ENCODE measurements around the gene EXOC3L1. TPM values are rescaled to one million over a fixed set of nuclear protein-coding genes. Genes with fewer than 3 reads are reported as not detected.

EXOC3L1 gene
- total and polyA plus RNA-seq, 2 of the 13 experiments (the other 11 are each of a cell fraction or from before 2014, with no cell fraction given) = 0.12 TPM; not detected in 1

DNA sequence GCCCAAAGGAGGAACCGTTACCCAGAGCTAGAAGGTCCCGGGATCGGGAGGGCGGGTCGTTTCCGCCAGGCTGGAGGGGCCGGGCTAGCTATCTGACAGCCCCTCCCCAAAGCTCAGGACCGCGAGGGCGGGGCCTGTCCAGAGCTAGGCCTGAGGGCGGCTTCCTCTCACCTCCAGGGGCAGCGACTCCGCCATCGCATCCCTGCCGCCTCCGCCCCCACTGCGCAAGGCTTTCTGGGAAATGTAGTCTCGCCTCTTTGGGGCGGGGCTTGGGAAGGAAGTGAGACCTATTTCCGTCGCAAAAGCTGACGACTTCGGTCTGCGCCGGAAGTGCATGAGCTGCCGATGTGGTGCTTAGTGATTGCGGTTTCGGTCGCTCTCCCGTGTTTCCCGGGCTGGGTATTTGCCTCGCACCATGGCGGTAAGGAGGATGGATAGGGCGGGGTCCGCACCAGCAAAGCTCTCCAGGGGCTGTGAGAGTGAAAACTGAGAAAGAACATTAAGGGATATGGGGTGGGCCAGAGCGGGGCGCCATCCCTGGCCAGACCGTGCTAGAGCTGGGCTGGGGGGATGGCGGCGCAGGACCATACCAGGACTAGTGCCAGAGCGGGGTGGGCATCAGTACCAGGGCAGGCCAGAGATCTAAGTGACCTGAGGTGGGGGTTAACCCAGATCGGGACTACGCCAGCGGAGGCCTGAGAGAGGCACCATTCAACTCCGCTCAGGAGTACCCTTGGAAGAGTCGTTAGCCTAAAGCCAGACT, 37.0 kb upstream of the EXOC3L1 start, which contains the start of gene TMEM208 (continued):
- peak; percentile 99 for TF ChIP-seq ZNF776 (CRISPR knock-in tag; IDR thresholded peaks at IDR 0.05)
- TF ChIP-seq ZNF232 (CRISPR knock-in tag; IDR thresholded peaks at IDR 0.05; ENCODE audit: borderline replicate concordance) = no peak; the same call in 1 of the 2 replicates
- no peak for TF ChIP-seq EHMT2 (IDR thresholded peaks at IDR 0.05; ENCODE audit: borderline replicate concordance, low read depth, low read length)
- peak; percentile 70 for TF ChIP-seq ARNT2 (CRISPR knock-in tag; IDR thresholded peaks at IDR 0.05; ENCODE audit: low read depth)
- TF ChIP-seq ZNF530 (CRISPR knock-in tag; IDR thresholded peaks at IDR 0.05; ENCODE audit: low read depth) = no peak
- peak; percentile 83 for TF ChIP-seq HNRNPL (IDR thresholded peaks at IDR 0.05; ENCODE audit: low read depth, low read length)
- TF ChIP-seq SALL2 (CRISPR knock-in tag; IDR thresholded peaks at IDR 0.05) = peak; percentile 99
- TF ChIP-seq, protein P1, sequence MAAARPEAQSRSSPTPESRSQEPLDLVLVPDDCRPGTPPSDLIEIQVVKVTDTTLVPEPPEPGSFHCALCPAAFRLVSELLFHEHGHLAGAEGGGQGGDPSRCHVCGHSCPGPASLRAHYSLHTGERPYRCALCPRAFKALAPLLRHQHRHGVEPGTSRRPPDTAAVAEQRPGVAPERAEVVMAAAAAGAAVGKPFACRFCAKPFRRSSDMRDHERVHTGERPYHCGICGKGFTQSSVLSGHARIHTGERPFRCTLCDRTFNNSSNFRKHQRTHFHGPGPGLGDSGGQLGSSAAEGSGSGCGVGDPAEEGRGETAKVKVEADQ (CRISPR knock-in tag; IDR thresholded peaks at IDR 0.05; ENCODE audit: borderline replicate concordance) = no peak; the same call in 1 of the 2 replicates
- peak; percentile 99 for TF ChIP-seq ZNF143 (CRISPR knock-in tag; IDR thresholded peaks at IDR 0.05)
- peak; percentile 85; the same call in 1 of the 2 replicates for TF ChIP-seq CBX5 (CRISPR knock-in tag; IDR thresholded peaks at IDR 0.05; ENCODE audit: borderline replicate concordance)
- peak; percentile 53; the same call in 1 of the 2 replicates for TF ChIP-seq SIX1 (CRISPR knock-in tag; IDR thresholded peaks at IDR 0.05; ENCODE audit: borderline replicate concordance)
- no peak for TF ChIP-seq ZNF484 (CRISPR knock-in tag; IDR thresholded peaks at IDR 0.05; ENCODE audit: borderline replicate concordance, low read depth)
- no peak; the same call in 1 of the 2 replicates for TF ChIP-seq ATM (IDR thresholded peaks at IDR 0.05; ENCODE audit: borderline replicate concordance)
- no peak for TF ChIP-seq SMC3 (IDR thresholded peaks at IDR 0.05; ENCODE audit: low read length)
- no peak for TF ChIP-seq NR3C1 (CRISPR knock-in tag; IDR thresholded peaks at IDR 0.05)
- TF ChIP-seq SIN3A (IDR thresholded peaks at IDR 0.05; ENCODE audit: borderline replicate concordance, low read depth, low read length) = peak; percentile 97
- no peak for TF ChIP-seq ZNF441 (CRISPR knock-in tag; IDR thresholded peaks at IDR 0.05; ENCODE audit: borderline replicate concordance)
- TF ChIP-seq ZFP62 (CRISPR knock-in tag; IDR thresholded peaks at IDR 0.05) = 0 out of 2 replicates have a peak, but pooled peaks have one; percentile 89
- TF ChIP-seq NFIC (IDR thresholded peaks at IDR 0.05; ENCODE audit: low read length) = no peak
- TF ChIP-seq, protein P2, sequence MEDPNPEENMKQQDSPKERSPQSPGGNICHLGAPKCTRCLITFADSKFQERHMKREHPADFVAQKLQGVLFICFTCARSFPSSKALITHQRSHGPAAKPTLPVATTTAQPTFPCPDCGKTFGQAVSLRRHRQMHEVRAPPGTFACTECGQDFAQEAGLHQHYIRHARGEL (CRISPR knock-in tag; IDR thresholded peaks at IDR 0.05) = no peak
- TF ChIP-seq, protein P3, sequence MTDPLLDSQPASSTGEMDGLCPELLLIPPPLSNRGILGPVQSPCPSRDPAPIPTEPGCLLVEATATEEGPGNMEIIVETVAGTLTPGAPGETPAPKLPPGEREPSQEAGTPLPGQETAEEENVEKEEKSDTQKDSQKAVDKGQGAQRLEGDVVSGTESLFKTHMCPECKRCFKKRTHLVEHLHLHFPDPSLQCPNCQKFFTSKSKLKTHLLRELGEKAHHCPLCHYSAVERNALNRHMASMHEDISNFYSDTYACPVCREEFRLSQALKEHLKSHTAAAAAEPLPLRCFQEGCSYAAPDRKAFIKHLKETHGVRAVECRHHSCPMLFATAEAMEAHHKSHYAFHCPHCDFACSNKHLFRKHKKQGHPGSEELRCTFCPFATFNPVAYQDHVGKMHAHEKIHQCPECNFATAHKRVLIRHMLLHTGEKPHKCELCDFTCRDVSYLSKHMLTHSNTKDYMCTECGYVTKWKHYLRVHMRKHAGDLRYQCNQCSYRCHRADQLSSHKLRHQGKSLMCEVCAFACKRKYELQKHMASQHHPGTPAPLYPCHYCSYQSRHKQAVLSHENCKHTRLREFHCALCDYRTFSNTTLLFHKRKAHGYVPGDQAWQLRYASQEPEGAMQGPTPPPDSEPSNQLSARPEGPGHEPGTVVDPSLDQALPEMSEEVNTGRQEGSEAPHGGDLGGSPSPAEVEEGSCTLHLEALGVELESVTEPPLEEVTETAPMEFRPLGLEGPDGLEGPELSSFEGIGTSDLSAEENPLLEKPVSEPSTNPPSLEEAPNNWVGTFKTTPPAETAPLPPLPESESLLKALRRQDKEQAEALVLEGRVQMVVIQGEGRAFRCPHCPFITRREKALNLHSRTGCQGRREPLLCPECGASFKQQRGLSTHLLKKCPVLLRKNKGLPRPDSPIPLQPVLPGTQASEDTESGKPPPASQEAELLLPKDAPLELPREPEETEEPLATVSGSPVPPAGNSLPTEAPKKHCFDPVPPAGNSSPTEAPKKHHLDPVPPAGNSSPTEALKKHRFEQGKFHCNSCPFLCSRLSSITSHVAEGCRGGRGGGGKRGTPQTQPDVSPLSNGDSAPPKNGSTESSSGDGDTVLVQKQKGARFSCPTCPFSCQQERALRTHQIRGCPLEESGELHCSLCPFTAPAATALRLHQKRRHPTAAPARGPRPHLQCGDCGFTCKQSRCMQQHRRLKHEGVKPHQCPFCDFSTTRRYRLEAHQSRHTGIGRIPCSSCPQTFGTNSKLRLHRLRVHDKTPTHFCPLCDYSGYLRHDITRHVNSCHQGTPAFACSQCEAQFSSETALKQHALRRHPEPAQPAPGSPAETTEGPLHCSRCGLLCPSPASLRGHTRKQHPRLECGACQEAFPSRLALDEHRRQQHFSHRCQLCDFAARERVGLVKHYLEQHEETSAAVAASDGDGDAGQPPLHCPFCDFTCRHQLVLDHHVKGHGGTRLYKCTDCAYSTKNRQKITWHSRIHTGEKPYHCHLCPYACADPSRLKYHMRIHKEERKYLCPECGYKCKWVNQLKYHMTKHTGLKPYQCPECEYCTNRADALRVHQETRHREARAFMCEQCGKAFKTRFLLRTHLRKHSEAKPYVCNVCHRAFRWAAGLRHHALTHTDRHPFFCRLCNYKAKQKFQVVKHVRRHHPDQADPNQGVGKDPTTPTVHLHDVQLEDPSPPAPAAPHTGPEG (CRISPR knock-in tag; IDR thresholded peaks at IDR 0.05) = peak; percentile 80; the same call in 1 of the 2 replicates

Measured in HepG2 (cell line).